ENCODE measurements around the gene CBFB.

The CBFB gene

DNA sequence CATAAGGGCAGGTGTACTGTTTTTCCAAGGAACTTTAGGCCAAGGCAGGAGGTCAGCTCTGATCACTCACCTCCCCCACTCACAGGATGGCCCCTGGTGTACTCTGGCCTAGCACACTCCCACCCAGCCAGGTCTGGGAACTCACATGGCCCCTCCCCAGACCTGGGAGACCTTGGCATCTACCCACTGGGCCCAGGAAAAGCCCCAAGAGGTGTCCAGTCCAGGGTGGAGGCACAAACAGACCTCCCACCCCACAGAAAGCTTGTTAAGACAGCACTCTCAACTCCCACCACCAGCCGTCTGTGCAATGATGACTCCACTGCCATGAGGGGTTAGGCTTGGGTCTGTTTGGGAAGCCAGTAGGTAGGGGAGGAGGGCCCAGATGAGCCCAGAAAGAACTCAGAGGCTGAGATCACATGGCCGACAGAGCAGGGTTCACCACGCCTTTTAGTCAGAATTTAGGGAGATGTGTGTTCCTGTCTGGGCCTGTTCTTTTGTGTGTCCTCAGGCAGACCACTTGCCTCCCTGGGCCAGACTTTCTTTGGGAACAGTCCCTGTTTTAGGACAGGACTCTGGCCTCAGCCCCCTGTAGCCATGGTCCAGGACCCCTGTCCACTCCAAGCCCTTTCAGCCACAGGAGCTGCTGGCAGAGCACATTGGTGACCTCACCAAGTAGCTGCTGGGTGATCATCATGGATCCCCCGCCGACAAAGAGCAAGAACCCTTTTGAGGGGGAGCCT lies 12.1 kb upstream of the CBFB start:
- DNase-seq (ENCODE audit: low spot score) = no peak

DNA sequence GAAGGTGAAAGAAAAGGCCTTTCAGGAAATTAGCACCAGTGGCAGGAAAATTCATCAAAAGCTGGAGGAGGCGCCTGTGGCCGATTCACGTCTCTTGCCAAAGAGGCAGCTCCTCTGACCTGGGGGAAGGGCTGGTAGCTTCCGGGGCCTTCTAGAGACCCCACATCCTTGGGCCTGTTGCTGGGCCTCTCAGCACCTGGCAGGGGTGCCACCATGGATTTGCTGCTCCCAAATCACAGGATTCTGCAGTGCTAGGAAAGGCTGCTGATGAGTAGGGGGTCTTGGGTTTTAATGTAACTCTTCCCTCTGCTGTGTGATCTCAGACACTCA lies 11.6 kb upstream of the CBFB start:
- DNase-seq (ENCODE audit: low spot score) = no peak

DNA sequence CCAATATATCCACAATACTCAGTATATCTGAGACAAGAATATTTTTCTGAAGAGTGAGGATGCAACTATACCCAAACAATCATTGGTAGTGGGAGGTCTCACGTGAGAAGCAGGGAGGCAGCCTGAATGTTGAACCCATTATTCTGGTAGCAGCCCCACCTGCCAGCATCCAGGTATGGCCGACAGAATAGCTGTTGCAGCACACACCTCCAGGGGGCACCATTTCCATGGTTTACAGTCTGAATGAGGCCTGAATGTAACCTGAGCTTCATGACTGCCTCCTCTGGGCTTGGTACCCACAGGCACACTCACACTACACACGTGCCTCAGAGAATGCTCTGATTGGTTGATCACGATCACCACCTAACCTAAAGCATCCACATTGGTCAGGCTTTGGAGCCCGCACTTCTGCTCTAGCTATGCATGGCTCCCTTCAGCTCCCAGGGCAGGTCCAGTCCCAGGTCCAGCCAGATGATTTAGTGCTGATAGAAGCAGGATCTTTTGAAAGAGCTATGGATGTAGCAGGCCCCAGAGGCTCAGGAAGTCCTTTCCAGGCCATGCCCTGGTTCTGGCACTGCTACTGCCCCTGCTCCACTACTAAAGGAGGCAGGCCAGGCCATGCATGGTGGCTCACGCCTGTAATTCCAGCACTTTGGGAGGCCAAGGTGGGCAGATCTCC lies 11.0 kb upstream of the CBFB start:
- peak; percentile 56 for DNase-seq (ENCODE audit: low spot score)

DNA sequence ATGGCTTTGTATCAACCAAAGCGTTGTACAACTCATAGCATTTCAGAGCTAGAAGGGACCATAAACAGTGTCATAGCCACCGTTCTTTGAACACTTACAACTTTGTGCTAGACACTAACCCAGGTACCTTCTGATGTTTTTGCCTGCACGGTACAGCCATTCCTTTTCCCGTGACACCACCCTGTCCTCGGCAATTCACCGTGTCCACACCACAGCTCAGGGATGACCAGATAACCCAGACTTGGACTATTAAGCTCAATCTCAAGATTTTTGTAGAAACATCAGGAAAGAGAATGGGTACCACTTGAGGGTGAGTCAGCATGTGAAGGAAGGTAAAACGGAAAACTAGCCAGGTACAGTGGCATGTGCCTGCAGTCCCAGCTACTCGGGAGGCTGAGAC lies 9.8 kb upstream of the CBFB start:
- no peak for DNase-seq (ENCODE audit: low spot score)

DNA sequence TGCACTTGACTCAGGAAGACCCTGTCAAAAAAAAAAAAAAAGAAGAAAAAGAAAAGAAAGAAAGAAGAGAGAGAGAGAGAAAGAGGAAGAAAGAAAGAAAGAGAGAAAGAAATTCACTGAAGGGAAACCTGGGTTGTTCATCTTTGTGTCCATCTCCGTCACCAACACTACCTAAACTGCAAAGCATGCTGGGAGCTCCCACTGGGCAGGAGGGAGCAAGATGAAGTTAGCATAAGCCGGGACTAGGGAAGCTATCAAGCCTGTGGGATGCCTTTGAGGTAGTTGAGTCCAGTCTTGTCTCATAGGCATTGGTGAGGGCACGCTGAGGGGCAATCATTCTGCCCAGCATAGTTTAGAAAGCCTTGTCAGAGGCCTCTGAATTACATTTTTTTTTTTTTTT lies 7.6 kb upstream of the CBFB start:
- no peak for DNase-seq (ENCODE audit: low spot score)

DNA sequence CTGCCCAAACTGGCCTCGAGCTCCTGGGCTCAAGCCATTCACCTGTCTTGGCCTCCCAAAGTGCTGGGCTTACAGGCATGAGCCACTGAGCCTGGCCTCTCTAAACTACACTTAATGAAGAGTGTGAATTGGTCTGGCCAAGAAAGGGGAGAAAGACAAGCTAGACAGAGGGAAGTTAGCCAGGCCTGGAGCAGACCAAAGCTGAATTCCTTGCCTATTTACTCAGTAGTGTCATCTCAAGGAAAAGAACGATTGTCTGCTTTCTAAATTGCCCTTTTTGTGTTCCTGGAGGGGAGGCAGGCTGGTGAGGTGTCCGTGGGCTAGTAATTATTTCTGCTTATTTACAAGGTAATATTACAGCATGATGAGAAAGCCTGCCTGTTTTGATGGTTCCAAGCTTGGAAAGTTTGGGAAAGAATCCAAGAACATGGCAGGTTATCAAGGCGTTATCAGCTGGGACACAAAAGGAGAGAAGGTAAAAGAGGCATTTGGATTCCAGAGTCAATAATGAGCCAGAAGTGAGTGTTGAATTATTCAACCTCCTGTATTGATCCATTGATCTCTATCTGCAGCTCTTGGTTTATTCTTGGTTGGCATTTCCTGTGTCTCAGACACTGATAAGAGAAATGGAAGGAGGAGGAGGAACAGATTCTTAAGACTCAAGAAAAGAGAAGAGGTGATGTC lies 6.3 kb upstream of the CBFB start:
- no peak for DNase-seq (ENCODE audit: low spot score)

DNA sequence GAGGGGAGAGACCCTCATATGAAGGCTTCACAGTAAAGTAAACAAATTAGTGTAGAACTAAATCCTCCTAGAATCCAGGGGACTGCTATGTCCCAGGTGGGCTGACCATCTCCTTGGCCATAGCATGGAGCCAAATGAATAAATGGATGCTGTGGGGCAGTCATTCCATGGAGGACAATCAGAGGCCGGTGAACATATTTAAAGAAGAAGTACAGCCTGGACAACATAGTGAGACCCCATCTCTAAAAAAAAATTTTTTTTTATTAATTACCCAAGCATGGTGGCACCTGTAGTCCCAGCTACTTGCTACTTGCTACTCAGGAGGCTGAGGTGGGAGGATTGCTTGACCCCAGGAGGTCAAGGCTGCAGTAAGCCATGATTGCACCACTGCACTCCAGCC lies 5.3 kb upstream of the CBFB start:
- no peak for DNase-seq (ENCODE audit: low spot score)

DNA sequence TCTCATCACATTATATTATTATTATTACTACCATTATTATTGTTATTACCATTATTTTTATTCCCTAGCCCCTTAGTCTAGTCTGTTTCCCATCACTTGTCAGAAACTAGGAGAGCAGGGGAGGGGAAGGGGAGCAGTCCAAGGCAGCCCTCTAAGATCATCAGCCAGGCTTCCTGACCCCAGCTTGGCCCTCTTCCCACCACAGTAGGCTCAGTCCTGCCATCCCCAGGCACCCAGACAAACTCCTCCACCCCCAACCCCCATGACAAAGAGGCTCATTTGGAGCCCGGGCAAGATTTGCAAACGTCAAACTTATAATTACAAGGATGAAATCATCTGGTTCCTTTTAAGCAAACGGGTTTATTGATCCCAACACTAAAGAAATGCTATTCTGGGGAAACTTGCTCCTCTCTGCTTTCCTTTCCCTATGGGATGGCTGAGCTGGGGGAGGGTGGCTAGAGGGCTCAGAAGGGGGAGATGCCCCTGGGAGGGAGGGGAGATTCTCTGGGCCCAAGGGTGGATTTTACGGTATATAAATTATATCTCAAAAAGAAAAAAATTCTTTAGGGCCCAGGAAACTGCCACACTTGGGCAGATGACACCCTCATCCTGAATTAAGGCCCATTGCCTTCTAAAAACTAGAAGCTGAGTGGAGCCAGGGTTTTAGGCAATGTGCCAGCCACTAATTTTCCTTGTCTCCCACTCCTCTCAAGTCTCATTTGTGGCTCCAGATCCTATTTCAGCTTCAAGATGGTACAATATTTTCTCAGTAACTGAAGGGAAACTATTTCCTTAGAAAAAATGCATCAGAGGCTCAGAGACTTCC lies 4.4 kb upstream of the CBFB start:
- no peak for DNase-seq (ENCODE audit: low spot score)

DNA sequence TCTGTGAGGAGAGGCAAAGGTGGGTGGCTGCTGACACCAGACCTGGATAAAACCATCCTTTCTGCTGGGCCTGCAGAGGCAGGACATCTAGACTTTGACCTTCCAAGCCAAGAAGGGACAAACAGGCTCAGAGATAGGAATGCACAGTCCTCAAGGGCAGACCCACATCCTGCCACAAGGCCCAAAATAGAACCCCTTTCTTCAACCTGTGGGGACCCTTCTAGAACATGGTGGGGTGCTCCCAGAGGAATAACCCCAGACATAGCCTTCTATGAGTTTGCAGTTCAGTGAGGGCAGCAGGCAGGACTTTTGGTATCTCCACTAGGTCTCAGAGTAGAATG lies 3.8 kb upstream of the CBFB start:
- no peak for DNase-seq (ENCODE audit: low spot score)

DNA sequence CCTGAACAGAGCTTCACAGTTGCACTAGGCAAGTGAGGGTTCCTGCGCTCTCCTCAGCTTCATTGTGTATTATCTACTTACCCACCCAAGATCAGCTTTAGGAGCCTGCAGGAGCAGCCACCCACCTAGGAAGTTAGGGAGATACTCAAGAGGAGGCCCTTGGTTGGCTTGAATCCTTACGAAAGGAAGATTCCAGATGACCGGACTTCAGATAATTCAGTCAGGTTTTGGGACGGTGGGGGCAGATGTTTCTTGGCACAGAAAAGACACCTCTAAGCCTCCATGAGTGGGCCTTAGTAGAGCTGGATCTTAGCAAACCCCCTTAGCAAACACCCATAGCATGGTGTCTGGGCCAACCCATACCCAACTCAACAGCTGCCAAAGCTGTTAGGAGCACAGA lies 2.4 kb upstream of the CBFB start:
- DNase-seq (ENCODE audit: low spot score) = no peak

DNA sequence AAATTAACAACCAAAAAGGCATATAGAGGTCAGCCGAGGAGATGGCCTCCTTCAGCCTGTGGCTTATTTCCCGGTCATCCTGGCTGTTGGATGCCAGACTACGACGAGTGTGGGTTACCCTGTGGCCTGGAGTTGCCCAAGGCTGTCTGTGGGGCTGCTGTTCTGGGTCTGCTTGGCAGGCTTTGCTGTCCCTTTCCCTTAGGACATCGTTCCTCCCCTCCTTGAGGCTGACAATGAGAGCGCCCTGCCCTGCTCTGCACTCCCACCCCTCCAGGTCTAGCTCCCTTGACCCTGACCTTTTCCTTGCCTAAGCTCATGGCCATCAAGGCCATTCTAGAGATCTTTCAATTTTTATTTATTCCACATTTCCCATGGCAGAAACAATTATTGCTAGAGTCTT lies 1.9 kb upstream of the CBFB start:
- no peak for DNase-seq (ENCODE audit: low spot score)

DNA sequence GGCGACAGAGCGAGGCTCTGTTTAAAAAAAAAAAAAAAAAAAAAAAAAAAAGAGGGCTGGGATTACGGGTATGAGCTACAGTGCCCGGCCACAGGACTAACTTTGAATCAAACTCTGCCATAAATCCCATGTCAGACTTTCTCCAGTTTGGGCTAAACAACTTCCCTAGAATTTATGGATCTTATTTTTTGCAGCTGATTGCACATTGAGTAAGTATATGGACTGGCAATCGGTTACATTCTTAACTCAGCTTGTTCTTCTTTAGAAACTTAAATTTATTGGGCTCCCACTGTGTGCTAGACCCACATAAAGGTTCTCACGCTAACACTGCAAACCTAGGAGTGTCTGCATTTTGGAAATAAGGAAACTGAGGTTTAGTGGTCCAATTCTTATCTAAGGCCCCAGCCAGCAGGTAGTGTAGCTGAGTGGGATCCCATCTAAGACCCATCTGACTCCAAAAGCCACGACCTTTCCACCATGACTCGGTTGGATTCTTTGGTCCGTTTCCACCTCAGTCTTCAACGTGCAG lies 718 bp upstream of the CBFB start:
- DNase-seq (ENCODE audit: low spot score) = no peak

DNA sequence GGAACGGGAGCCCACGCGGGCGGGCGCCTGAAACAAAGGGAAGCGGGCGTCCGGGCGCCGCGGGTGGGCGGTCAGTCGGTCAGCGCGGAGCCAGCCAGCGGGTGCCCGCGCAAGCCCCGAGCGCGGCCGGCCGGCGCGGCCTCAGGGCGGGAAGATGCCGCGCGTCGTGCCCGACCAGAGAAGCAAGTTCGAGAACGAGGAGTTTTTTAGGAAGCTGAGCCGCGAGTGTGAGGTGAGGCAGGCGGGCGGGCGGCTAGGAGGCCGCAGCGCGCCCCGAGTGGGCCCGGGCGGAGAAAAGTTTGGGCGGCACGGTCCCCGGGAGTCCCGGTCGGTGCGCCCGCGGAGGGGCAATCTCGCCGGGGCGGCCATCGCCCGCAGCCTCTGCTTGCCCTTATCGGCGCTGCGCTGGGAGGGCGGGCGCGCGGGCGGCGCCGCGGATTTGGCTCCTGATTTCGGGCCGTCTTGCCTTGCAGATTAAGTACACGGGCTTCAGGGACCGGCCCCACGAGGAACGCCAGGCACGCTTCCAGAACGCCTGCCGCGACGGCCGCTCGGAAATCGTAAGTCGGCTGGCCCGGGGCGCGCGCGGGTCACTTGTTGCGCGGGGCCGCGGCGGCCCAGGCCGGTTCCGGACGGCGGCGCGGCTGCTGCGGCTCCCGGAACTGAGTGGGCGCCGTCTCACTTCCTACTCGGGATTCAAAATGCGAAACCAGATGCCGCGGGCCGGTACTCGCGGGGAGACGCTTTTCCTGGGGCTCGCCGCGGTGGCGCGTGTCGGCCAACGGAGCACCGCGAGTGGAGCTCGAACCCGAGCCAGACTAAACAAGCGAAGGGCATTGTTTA lies 526 bp downstream of the CBFB start:
- DNase-seq (ENCODE audit: low spot score) = no peak

DNA sequence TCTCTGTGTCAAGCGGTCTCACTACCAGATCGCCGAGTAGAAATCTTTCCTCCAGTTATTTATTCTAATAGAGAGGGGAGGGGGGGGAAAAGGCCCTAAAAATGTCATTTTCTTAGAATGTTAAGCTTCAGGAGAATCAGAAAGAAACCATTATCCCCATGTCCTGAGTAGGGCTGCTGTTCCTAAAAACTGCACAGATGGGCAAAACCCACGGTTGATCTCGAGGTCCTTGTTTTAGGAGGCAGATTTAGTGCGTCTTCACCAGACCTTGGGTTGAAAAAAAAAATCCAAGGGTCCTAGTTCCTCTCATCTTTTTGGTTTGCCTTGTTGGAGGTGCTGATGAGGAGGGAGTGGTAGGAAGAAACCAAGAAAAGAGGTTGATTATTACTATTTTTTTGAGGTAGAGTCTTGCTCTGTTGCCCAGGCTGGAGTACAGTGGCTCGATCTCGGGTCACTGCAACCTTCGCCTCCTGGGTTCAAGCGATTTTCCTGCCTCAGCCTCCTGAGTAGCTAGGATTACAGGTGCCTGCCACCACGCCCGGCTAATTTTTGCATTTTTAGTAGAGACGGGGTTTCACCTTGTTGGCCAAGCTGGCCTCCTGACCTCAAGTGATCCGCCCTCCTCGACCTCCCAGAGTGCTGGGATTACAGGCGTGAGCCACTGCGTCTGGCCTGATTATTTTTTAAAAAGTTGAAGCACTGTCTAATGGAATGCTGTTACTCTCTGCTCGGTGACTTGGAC lies 1.4 kb downstream of the CBFB start:
- no peak for DNase-seq (ENCODE audit: low spot score)

DNA sequence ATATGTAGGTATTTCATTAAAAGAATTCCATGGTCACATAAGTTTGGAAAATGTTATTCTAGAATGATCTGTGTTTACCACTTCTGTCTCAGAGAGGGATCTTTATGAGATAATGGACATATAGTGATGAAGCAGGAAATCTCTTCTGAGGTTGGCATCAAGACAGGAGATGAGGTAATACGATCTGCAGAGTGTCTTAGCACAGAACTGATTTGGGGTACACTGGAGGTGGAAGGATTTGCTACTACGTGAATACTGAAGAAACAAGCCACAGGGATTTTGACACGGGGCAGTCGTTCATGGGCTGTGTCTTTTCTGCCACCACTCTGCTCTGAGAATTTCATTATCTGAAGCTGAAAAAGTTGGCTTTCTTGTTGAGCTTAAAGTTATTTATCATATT lies 5.5 kb downstream of the CBFB start:
- no peak for DNase-seq (ENCODE audit: low spot score)

DNA sequence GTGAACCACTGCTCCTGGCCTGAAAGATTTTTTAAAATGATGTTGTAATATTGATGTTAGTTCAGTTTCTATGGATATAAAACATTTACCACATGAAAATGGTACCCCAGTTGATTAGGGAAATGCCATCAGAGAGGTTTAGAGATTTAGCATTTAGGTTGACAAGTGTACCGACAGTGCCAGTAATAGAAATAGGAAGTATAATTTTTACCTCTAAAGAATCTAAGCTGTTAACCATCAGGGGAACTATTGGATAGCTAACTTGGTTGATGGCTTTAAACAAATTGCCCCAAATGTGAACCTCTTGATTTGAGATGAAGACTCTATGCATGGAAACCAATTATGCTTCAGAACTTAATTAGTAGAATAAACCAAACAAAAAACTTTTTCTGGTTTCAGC lies 6.4 kb downstream of the CBFB start:
- DNase-seq (ENCODE audit: low spot score) = no peak

DNA sequence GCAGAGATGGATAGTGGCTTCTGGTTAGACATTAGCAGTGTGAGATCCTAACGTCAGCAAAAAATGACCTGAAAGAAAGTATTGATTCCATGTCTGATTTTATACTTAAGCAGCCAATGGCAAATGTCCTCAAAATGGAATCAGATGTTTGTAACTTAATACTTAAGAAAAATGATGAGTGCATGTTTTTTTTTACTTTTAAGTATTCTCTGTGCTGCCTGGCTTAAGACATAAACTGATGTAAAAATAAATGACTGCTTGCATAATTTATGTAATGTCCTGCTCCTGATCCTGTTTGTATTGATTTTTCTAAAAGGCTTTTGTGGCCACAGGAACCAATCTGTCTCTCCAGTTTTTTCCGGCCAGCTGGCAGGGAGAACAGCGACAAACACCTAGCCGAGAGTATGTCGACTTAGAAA lies 7.4 kb downstream of the CBFB start:
- no peak for DNase-seq (ENCODE audit: low spot score)

DNA sequence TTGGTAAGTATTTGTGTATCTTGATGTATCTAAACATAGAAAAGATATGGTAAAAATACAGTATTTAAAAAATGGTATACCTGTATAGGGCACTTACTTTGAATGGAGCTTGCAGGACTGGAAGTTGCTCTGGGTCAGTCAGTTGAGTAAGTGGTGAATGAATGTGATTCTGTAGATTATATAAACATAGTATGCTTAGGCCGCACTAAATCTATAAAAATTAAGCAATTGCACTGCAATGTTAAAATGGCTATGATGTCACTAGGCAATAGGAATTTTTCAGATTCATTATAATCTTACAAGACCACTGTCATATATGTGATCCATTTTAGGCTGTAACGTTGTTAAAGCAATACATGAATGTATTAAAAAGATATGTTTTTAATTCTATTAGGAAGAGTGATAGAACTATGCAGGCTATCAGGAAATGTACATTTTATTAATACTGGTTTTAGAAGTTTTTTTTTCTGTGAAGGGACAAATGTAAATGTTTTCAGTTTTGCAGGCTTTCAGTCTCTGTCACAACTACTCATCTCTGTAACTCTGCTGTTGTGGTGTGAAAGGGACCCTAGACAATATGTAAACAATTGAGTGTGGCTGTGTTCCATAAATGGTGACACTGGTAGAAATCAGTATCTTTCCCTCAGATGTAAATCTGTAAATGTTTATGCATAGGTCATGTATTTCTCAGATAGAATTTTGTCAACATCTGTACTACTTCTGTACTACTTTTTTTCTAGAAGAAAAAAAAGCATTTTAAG lies 10.5 kb downstream of the CBFB start:
- DNase-seq (ENCODE audit: low spot score) = no peak

DNA sequence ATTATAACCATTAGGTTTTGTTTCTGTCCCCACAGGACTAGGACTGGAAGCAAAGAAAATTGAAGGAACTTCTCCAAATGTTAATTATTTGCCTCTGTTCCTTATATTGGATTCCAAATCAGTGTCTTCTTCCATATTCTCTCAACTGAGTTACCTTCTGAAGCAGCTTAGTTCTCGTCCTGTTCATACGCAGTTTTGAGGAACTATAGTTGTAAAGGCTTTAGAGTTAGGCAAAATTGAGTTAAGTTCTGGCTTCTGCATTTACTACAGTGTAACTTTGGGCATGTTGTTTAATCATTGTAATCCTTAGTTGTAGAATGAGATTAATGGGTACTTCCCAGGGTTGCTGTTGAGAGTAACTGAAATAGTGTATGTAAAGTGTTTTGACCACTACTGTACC lies 11.2 kb downstream of the CBFB start:
- DNase-seq (ENCODE audit: low spot score) = no peak

DNA sequence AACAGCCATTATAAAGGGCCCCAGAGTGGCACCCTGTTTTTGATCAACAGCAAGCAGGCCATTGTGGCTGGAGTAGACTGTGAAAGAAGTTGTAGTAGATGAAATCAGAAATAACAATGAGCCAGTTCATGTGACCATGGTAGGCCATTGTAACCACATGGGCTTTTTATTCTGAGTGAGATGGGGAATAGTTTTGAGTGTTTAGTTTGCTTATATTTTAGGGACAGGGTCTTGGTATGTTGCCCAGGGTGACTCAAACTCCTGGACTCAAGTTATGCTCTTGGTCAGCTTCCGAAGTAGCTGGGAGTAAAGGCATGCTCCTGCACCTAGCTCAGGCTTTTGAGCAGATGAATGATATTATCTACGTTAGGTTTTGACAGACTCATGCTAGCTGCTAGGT lies 12.0 kb downstream of the CBFB start:
- no peak for DNase-seq (ENCODE audit: low spot score)
